ENCODE measurements around the gene KIAA0586. TPM values are rescaled to one million over a fixed set of nuclear protein-coding genes. Genes with fewer than 3 reads are reported as not detected.
A peak's percentile ranks its signal among the peaks of the same experiment; 100 is the strongest.
"Not testable (repeated sequence)": the region's sequence is repeated elsewhere in the genome, so short reads cannot be mapped to it uniquely, and the experiment has no call there.

KIAA0586 gene
- total and polyA plus RNA-seq, 5 donors: 3.8 to 11.2 (median 9.7) TPM

GRCh38 chr14:58415636-58416547 lies 11.6 kb upstream of the KIAA0586 start:
- WGBS: 97% methylated on average over 10 of the region's 10 CpGs
- intact Hi-C loops (cut with DNase I): no loop called here
- Histone ChIP-seq H3K4me1 (ENCODE audit: control insufficient read depth, insufficient read depth, low read length) (no peaks in the 10 kb centered on the region), H3K27me3 (ENCODE audit: control insufficient read depth, insufficient read depth) (no peaks in the 10 kb centered on the region), H3K27ac (ENCODE audit: low read length) (no peak overlapping the region), H3K9me3 (ENCODE audit: control insufficient read depth, low read length) (no peaks in the 10 kb centered on the region), H3K4me3 (ENCODE audit: low read length) (no peak overlapping the region)
- ATAC-seq (no peak), DNase-seq (no peak)

GRCh38 chr14:58416934-58417333 lies 10.6 kb upstream of the KIAA0586 start:
- H3K4me1 ChIP-seq (ENCODE audit: control insufficient read depth, insufficient read depth, low read length); H3K9me3 ChIP-seq (ENCODE audit: control insufficient read depth, low read length); H3K27me3 ChIP-seq (ENCODE audit: control insufficient read depth, insufficient read depth); ATAC-seq; H3K27ac ChIP-seq (ENCODE audit: low read length); H3K4me3 ChIP-seq (ENCODE audit: low read length); intact Hi-C loops (cut with DNase I); DNase-seq: not testable (repeated sequence)
- WGBS: 85% methylated on average over 1 of the region's 1 CpG

- H3K27ac ChIP-seq (ENCODE audit: low read length): peak overlapping the region; percentile 92
- H3K4me3 ChIP-seq (ENCODE audit: low read length): peak overlapping the region; percentile 67
- under 1% methylated on average over 35 of the region's 35 CpGs for WGBS
- no peaks in the 10 kb centered on the region for H3K4me1 ChIP-seq (ENCODE audit: control insufficient read depth, insufficient read depth, low read length)
- intact Hi-C loops (cut with DNase I): no loop called here
- no peaks in the 10 kb centered on the region for H3K27me3 ChIP-seq (ENCODE audit: control insufficient read depth, insufficient read depth)
- H3K9me3 ChIP-seq (ENCODE audit: control insufficient read depth, low read length): no peaks in the 10 kb centered on the region
- peak; percentile 65 to 85 (median 81) for DNase-seq
- peak; percentile 86 to 88 for ATAC-seq
Observed at GRCh38 chr14:58426670-58427280, 744 bp upstream of the KIAA0586 start.

DNA sequence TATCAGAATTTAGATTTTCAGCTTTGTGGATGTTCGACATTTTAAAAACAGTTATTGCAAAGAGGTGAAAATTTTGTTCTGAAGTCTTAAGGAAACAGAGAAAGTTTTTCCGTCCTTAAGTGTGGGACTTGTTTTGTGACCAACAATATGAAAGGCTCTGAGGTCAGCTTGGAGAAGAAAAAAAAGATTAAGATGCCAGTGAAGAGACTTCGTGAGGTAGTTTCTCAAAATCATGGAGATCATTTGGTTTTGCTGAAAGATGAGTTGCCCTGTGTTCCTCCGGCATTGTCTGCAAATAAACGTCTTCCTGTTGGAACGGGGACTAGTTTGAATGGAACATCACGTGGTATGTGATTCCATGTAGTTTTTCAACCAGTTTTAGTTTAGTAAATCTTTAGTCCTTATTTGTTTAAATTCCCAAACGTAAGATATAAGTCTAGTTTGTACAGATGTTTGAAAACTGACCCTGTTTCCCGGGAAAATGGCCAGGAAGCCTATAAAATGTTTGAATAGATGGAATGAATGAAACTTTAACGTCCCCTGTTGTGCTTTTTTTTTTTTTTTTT lies 682 bp downstream of the KIAA0586 start:
- intact Hi-C loops (cut with DNase I): no loop called here
- Histone ChIP-seq H3K27ac (ENCODE audit: low read length) (no peak overlapping the region), H3K4me3 (ENCODE audit: low read length) (peak overlapping the region; percentile 67), H3K27me3 (ENCODE audit: control insufficient read depth, insufficient read depth) (no peaks in the 10 kb centered on the region), H3K9me3 (ENCODE audit: control insufficient read depth, low read length) (no peaks in the 10 kb centered on the region), H3K4me1 (ENCODE audit: control insufficient read depth, insufficient read depth, low read length) (no peaks in the 10 kb centered on the region)
- ATAC-seq (peak; percentile 30 to 45), DNase-seq (no peak)
- whole genome bisulfite sequencing: 0% methylated on average over 10 of the region's 10 CpGs

GRCh38 chr14:58430156-58430555 lies 2.6 kb downstream of the KIAA0586 start:
- no peak for DNase-seq
- ATAC-seq: no peak
- Histone ChIP-seq H3K27ac (ENCODE audit: low read length) (no peak overlapping the region), H3K9me3 (ENCODE audit: control insufficient read depth, low read length) (no peaks in the 10 kb centered on the region), H3K27me3 (ENCODE audit: control insufficient read depth, insufficient read depth) (no peaks in the 10 kb centered on the region), H3K4me1 (ENCODE audit: control insufficient read depth, insufficient read depth, low read length) (no peaks in the 10 kb centered on the region), H3K4me3 (ENCODE audit: low read length) (no peak overlapping the region)
- intact Hi-C loops (cut with DNase I): no loop called here
- 53% methylated on average over 1 of the region's 1 CpG for WGBS

- no peaks in the 10 kb centered on the region for H3K27me3 ChIP-seq (ENCODE audit: control insufficient read depth, insufficient read depth)
- WGBS: 84% methylated on average over 5 of the region's 5 CpGs
- H3K4me3 ChIP-seq (ENCODE audit: low read length): no peak overlapping the region
- H3K4me1 ChIP-seq (ENCODE audit: control insufficient read depth, insufficient read depth, low read length): no peaks in the 10 kb centered on the region
- ATAC-seq: no peak
- H3K9me3 ChIP-seq (ENCODE audit: control insufficient read depth, low read length): no peaks in the 10 kb centered on the region
- DNase-seq: no peak
- intact Hi-C loops (cut with DNase I): no loop called here
- no peak overlapping the region for H3K27ac ChIP-seq (ENCODE audit: low read length)
Observed at GRCh38 chr14:58439476-58439875, 12.0 kb downstream of the KIAA0586 start.

DNA sequence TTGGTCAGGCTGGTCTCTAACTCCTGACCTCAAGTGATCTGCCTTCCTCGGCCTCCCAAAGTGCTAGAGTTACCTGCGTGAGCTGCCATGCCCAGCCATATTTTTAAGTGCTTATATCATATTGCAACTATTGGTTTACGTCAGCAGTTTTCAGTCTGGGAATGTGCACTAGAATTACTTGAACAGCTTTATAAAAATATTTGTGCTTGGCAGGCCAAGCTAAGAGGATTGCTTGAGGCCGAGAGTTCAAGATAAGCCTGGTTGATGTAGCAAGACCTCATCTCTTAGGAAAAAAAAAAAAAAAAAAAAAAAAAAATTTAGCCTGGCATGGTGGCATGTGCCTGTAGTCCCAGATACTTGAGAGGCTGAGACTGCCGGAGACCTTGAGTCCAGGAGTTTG lies 17.1 kb downstream of the KIAA0586 start:
- WGBS: 80% methylated on average over 5 of the region's 5 CpGs
- DNase-seq (no peak), ATAC-seq (no peak)
- intact Hi-C loops (cut with DNase I): no loop called here
- Histone ChIP-seq H3K4me3 (ENCODE audit: low read length) (no peak overlapping the region), H3K27me3 (ENCODE audit: control insufficient read depth, insufficient read depth) (no peaks in the 10 kb centered on the region), H3K27ac (ENCODE audit: low read length) (no peak overlapping the region), H3K9me3 (ENCODE audit: control insufficient read depth, low read length) (no peaks in the 10 kb centered on the region), H3K4me1 (ENCODE audit: control insufficient read depth, insufficient read depth, low read length) (no peaks in the 10 kb centered on the region)

DNA sequence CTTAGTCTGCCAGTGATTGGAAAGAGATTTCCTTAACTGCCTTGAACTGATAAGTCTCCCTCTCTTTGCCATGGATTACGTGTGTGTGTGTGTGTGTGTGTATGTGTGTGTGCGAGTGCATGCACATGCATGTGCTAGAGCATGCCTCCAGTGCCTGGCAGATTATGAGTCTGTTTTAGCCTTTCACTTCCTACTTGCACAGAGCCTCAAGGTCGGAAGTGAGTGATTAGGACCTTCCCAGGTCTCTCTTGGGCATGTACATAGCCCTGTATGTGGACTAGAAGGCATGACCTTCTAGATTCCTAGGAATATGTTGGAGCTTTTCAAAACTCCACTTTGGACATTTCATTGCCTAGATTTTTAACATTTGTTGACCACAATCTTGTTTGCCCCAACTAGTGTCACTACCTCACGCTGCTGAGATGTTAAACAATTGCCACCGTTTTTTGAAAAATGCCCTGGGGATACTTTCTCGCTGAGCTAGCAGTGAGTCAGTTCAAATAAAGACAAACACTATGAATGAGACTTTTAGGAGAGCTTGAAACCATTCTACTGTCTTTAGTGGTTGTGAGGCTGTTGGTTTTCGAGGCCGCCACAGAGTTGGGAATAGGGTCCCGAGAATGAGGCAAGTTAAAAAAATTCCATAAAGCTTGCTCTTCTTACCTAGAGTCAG lies 28.2 kb downstream of the KIAA0586 start:
- DNase-seq: no peak
- Histone ChIP-seq H3K27me3 (ENCODE audit: control insufficient read depth, insufficient read depth) (no peaks in the 10 kb centered on the region), H3K9me3 (ENCODE audit: control insufficient read depth, low read length) (no peaks in the 10 kb centered on the region), H3K27ac (ENCODE audit: low read length) (no peak overlapping the region), H3K4me1 (ENCODE audit: control insufficient read depth, insufficient read depth, low read length) (no peaks in the 10 kb centered on the region), H3K4me3 (ENCODE audit: low read length) (no peak overlapping the region)
- 94% methylated on average over 9 of the region's 9 CpGs for WGBS
- intact Hi-C loops (cut with DNase I): no loop called here
- ATAC-seq: no peak

- WGBS: 88% methylated on average over 2 of the region's 2 CpGs
- H3K9me3 ChIP-seq (ENCODE audit: control insufficient read depth, low read length): no peaks in the 10 kb centered on the region
- no peak for ATAC-seq
Observed at GRCh38 chr14:58460772-58461171, 33.3 kb downstream of the KIAA0586 start.

GRCh38 chr14:58463147-58463546 lies 35.6 kb downstream of the KIAA0586 start:
- intact Hi-C loops (cut with DNase I): no loop called here

More at GRCh38 chr14:58460772-58461171, 33.3 kb downstream of the KIAA0586 start:
- Histone ChIP-seq H3K4me3 (ENCODE audit: low read length) (no peak overlapping the region), H3K4me1 (ENCODE audit: control insufficient read depth, insufficient read depth, low read length) (no peaks in the 10 kb centered on the region), H3K27ac (ENCODE audit: low read length) (no peak overlapping the region), H3K27me3 (ENCODE audit: control insufficient read depth, insufficient read depth) (no peaks in the 10 kb centered on the region)
- no peak for DNase-seq
- intact Hi-C loops (cut with DNase I): no loop called here

GRCh38 chr14:58464652-58465051 lies 37.1 kb downstream of the KIAA0586 start:
- intact Hi-C loops (cut with DNase I): no loop called here
- WGBS: 96% methylated on average over 8 of the region's 8 CpGs
- Histone ChIP-seq H3K9me3 (ENCODE audit: control insufficient read depth, low read length) (no peaks in the 10 kb centered on the region), H3K27me3 (ENCODE audit: control insufficient read depth, insufficient read depth) (no peaks in the 10 kb centered on the region), H3K4me1 (ENCODE audit: control insufficient read depth, insufficient read depth, low read length) (no peaks in the 10 kb centered on the region), H3K4me3 (ENCODE audit: low read length) (no peak overlapping the region), H3K27ac (ENCODE audit: low read length) (no peak overlapping the region)
- DNase-seq (no peak), ATAC-seq (no peak)

More at GRCh38 chr14:58463147-58463546, 35.6 kb downstream of the KIAA0586 start:
- Histone ChIP-seq H3K27ac (ENCODE audit: low read length) (no peak overlapping the region), H3K4me3 (ENCODE audit: low read length) (no peak overlapping the region), H3K9me3 (ENCODE audit: control insufficient read depth, low read length) (no peaks in the 10 kb centered on the region), H3K27me3 (ENCODE audit: control insufficient read depth, insufficient read depth) (no peaks in the 10 kb centered on the region), H3K4me1 (ENCODE audit: control insufficient read depth, insufficient read depth, low read length) (no peaks in the 10 kb centered on the region)
- no peak for ATAC-seq
- DNase-seq: no peak
- 99% methylated on average over 2 of the region's 2 CpGs for WGBS

All from right cardiac atrium (tissue), 5 donors.